Measurements from ENCODE around the gene CLEC20A. TPM values are rescaled to one million over a fixed set of nuclear protein-coding genes. Genes with fewer than 3 reads are reported as not detected.
"Not testable (repeated sequence)": the region's sequence is repeated elsewhere in the genome, so short reads cannot be mapped to it uniquely, and the experiment has no call there.

CLEC20A gene
- total RNA-seq, 2 experiments from 2014 or later: not detected

DNA sequence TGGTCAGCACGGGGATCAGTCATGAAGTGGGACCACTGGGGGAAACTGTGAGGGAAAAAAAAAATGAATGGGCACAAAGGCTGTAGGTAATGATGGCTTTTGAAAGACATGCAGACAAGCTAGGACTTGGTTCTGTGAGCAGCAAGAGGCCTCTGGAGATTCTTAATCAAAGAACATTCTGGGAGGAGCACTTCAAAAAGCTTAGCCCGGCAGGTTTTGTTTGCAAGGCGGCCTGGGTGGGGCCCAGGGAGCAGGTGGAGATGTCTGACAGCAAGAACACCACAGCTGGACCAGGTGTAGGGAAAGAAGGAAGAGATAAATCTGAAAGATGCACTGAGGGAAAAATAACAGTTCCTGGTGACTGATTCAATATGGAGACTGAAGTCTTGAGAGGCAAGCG is 22.1 kb upstream of the CLEC20A start:
- no peak overlapping the region for H3K27ac Mint-ChIP-seq
- H3K4me3 Mint-ChIP-seq: no peak overlapping the region
- no peaks in the 10 kb centered on the region for H3K36me3 Mint-ChIP-seq (ENCODE audit: low read depth)
- no peaks in the 10 kb centered on the region for H3K9me3 Mint-ChIP-seq
- DNase-seq: no peak
- ChIA-PET POLR2A (no interaction called here), CTCF (interaction anchor here (1.4 kb wide), 1 partner anchor 13 kb away, joined by 6 read pairs; no protein-coding TSS in a partner anchor)
- H3K27me3 Mint-ChIP-seq: peaks cover 4% of the 10 kb centered on the region
- H3K4me1 Mint-ChIP-seq: no peaks in the 10 kb centered on the region

DNA sequence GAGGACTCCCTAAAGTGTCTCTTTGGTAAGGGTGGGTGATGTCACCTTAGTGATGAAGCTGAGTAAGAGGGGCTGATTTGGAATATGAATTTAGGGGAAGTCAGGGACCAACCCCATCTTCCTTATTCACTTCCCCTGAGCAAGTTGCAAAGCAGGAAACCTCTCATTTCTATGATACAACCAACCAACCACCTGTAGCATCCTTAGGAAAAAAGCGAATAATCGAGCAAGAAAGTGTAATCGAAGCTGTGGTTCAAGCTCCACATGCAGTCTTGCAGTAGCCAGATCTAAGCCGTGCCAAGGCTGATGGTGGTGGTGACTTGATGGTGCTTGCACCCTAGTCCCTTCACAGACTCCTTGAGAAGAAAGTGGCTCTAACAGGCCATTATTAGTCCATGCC is 19.3 kb upstream of the CLEC20A start:
- no peaks in the 10 kb centered on the region for H3K4me1 Mint-ChIP-seq
- ChIA-PET POLR2A (no interaction called here), CTCF (interaction anchor here (0.9 to 1.4 kb wide), 3 partner anchors 13 to 16 kb away, joined by 3 to 4 read pairs (median 4); no protein-coding TSS in a partner anchor)

DNA sequence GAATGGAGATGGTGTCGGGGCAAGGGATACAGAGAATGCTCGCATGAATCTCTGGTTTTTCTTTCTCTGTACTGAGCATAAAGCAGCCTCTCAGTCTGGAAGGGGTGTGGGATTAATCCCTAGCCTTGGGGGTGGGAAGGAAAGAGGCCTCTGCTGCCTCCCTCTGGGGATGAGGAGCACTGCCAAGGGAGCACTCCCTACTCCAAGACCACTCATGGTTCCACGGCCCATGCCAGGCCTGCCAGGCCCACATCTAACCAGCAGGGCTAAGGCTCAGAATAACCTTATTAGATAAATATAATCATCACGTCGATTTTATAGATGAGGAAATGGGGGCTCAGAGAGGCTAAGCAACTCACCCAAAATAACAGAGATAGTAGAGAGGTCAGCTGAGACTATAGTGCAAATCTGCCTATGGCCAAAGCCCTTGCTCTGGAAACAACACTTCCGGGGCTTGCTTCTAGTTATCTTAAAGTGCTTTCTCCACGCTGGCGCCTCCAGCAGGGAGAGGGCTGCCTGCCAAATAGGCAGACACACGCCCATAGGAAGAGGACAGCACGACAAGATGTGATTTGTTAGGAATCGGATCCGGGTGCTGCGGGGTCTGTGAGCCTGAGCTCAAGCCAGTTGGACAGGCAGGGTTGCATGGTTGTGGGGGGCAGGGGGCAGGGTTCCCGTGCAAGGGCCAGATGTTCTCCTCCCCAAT is 16.7 kb upstream of the CLEC20A start:
- CTCF ChIA-PET: interaction anchor here (1.0 kb wide), 1 partner anchor 19 kb away, joined by 3 read pairs; no protein-coding TSS in a partner anchor
- no peaks in the 10 kb centered on the region for H3K4me1 Mint-ChIP-seq
- no peaks in the 10 kb centered on the region for H3K36me3 Mint-ChIP-seq (ENCODE audit: low read depth)
- no peak for DNase-seq
- POLR2A ChIA-PET: no interaction called here
- no peaks in the 10 kb centered on the region for H3K27me3 Mint-ChIP-seq
- H3K27ac Mint-ChIP-seq: no peak overlapping the region
- no peak overlapping the region for H3K4me3 Mint-ChIP-seq
- no peaks in the 10 kb centered on the region for H3K9me3 Mint-ChIP-seq

More for the DNA sequence above, 19.3 kb upstream of the CLEC20A start:
- no peak overlapping the region for H3K27ac Mint-ChIP-seq
- H3K36me3 Mint-ChIP-seq (ENCODE audit: low read depth): no peaks in the 10 kb centered on the region
- H3K9me3 Mint-ChIP-seq: no peaks in the 10 kb centered on the region
- H3K4me3 Mint-ChIP-seq: no peak overlapping the region
- peaks cover 4% of the 10 kb centered on the region for H3K27me3 Mint-ChIP-seq
- no peak for DNase-seq

DNA sequence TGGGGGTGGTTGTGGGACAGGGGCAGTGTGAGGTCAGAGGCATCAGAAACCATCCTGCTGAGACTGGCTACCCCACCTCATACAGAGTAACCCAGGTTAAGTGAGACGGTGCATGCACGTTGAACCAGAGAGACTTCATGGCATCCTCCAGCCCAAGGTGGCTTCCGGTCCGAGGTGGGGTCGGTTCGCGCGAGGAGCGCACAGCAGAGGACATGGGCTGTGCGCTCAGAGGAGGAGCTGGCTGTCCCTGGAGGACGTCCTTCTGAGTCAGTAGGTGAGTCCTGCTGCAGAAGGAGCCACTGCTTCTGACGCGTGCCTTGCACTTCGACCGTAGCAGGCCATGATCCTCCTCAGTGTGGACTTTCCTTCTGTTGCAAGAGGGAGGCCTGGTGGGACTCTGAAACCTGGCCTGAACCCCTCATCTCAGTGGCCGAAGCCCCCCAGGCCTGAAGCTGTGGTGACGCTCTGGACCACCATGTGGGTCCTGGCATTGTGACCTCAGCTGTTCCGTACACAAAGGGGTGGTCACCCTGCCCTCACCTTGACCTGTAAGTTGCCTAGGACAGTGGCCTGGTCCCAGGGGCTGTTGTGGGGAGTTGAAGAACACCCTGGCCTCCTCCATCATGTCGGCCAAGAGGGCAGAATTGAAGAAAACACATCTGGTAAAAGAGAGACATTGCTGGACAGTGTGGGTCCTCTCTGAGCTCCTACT is 16.0 kb upstream of the CLEC20A start, which contains the start of gene TEX35:
Gene TEX35, plus strand, starts transcription at position 544 of the 712 bp plus-strand sequence. Its CDS starts 80 bp downstream, at position 624.
- Mint-ChIP-seq H3K27ac (no peak within 1 kb of the TSS), H3K4me3 (no peak within 1 kb of the TSS), H3K27me3 (no peaks in the 10 kb centered on the region), H3K4me1 (no peaks in the 10 kb centered on the region), H3K9me3 (no peaks in the 10 kb centered on the region), H3K36me3 (ENCODE audit: low read depth) (no peaks in the 10 kb centered on the region)
- ChIA-PET POLR2A (no interaction called here), CTCF (interaction anchor here (1.0 kb wide), 1 partner anchor 19 kb away, joined by 3 read pairs; no protein-coding TSS in a partner anchor)
- no peak for DNase-seq

DNA sequence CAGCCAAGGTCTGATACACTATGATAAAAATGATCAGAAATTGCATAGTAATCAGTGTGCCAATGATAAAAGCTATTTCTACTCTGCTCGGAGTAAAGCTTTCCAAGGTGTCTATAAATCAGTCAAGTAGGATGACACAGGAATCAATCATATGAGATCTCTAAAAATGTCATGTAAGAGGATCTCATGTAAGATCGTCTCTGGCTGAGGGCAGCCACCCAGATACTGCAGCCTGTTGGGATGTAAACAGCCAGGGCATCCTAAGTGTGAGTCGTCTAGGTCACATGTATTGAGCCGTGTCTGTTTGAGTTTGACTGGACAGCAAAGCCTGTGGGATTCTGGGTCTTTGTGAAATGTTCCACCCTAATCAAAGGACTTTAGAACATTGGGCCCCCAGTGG is 13.4 kb upstream of the CLEC20A start:
- H3K9me3 Mint-ChIP-seq: no peaks in the 10 kb centered on the region
- no peak for DNase-seq
- H3K27ac Mint-ChIP-seq: no peak overlapping the region
- no peaks in the 10 kb centered on the region for H3K36me3 Mint-ChIP-seq (ENCODE audit: low read depth)
- CTCF ChIA-PET: interaction anchor here (2.5 kb wide), 1 partner anchor 8 kb away, joined by 8 read pairs; no protein-coding TSS in a partner anchor
- POLR2A ChIA-PET: no interaction called here
- no peaks in the 10 kb centered on the region for H3K4me1 Mint-ChIP-seq
- H3K27me3 Mint-ChIP-seq: no peaks in the 10 kb centered on the region
- no peak overlapping the region for H3K4me3 Mint-ChIP-seq

DNA sequence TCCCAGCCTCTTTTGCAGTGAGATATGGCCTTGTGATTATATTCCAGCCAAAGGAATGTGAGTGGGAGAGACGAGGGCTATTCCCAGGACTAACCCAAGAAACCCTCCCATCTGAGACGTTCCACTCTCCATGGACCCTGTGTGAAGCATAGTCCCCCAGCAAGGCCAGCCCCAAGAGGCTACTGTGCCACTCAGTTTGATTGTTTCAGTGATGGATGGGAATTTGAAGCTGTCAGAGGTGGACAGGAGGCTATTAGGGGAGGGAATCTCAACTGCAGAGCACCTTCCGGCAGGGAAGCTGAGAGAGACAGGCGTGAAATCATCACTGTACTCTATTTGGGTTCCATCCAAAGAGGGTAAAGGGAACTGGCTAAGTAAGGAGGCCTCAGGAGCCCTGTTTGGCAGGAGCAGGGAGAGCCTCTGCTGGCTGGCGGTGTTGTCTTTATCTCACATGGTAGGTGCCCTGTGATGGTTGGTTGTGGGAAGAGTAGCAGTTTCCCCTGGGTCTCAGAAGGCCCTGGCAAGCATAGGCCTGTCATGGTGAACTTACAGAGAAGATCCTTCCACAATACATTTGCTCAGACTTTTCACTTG is 12.7 kb upstream of the CLEC20A start:
- Mint-ChIP-seq H3K27ac (no peak overlapping the region), H3K4me1 (no peaks in the 10 kb centered on the region), H3K9me3 (no peaks in the 10 kb centered on the region), H3K36me3 (ENCODE audit: low read depth) (no peaks in the 10 kb centered on the region), H3K27me3 (no peaks in the 10 kb centered on the region), H3K4me3 (no peak overlapping the region)
- ChIA-PET CTCF (interaction anchor here (2.5 kb wide), 1 partner anchor 8 kb away, joined by 8 read pairs; no protein-coding TSS in a partner anchor), POLR2A (no interaction called here)
- DNase-seq: no peak

DNA sequence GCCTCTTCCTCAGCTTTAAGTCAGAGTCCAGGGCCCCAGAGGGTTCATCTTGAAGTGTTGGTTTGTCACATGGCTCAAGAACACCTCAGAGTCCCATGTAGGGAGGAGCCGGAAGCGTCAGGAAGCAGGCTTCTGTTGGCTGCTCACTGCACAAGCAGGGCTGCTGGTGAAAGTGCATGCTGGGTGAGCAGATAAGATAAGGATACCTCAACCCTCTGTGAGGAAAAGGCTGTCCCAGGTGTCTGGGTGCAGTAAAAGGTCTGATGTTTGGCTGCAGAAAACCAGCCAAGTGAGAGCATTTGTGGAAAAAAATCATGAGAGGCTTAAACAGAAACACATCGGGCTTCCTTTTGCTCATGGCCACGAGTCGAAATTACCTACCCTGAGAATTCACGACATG is 9.9 kb upstream of the CLEC20A start:
- ChIA-PET CTCF (no interaction called here), POLR2A (no interaction called here)
- Mint-ChIP-seq H3K36me3 (ENCODE audit: low read depth) (no peaks in the 10 kb centered on the region), H3K27me3 (no peaks in the 10 kb centered on the region), H3K9me3 (no peaks in the 10 kb centered on the region), H3K4me1 (no peaks in the 10 kb centered on the region), H3K27ac (no peak overlapping the region), H3K4me3 (no peak overlapping the region)
- no peak for DNase-seq

DNA sequence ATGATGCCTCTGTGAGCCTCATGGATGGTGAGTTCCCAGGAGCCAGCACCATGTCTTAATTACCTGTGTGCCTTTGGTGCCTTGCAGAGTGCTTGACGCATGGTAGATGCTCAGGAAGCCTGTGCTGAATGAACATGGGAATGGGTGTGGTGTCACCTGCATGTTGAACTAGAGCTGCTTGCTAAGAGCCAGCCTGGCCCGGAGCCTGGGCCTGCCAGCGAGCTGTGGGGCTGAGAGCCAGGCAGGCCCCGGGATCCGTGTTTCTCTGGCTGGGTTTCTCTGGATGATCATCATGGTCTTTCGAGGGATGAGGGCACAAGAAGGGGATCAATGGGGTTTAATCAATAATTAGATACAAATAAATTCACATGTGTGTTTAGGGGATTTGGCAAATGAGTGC is 9.4 kb upstream of the CLEC20A start:
- no peaks in the 10 kb centered on the region for H3K4me1 Mint-ChIP-seq
- no peak overlapping the region for H3K4me3 Mint-ChIP-seq
- no peak for DNase-seq
- no peaks in the 10 kb centered on the region for H3K9me3 Mint-ChIP-seq
- POLR2A ChIA-PET: no interaction called here
- no peaks in the 10 kb centered on the region for H3K36me3 Mint-ChIP-seq (ENCODE audit: low read depth)
- no peaks in the 10 kb centered on the region for H3K27me3 Mint-ChIP-seq
- H3K27ac Mint-ChIP-seq: no peak overlapping the region
- CTCF ChIA-PET: interaction anchor here (0.9 kb wide), 1 partner anchor 11 kb away, joined by 4 read pairs; no protein-coding TSS in a partner anchor

DNA sequence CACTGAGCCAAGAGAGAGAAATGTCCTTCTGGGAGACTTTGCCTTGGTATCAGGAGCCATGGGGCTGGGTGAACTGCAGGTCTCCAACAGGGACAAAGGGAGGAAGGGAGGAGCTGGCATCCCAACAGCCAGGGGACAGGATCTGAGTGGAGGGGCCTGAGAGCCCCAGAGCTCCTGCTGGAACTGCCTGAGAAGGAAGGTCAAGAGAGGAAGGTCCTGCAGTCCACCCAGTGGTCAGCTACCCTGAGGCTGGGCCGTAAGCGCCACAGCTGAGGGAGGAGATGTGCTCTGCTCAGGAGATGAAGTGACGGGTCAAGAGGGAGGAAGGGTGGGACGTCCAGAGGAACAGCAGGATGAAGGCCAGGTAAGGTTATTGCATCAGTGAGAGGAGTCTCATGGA is 7.5 kb upstream of the CLEC20A start:
- POLR2A ChIA-PET: no interaction called here

DNA sequence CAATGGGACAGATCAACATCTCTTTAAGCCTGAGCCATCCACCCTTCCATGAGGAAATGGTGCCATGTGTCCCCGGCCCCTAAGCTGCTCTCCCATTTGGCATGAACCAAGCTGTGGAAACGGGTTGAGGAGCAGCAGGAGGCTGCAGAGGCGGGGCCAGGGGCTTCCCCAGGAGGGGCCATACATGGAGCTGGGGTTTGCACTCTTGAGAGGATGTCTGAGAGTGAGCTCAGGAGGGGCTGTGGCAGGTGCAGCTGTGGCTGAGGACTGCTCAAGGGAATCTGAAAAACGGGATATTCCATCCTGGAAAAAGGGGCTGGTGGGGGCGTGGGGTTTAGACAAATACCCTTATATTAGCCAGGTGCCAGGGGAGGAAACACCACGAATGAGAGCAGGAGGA is 7.1 kb upstream of the CLEC20A start:
- H3K27ac Mint-ChIP-seq: no peak overlapping the region
- H3K27me3 Mint-ChIP-seq: no peaks in the 10 kb centered on the region
- ChIA-PET CTCF (interaction anchor here (1.6 kb wide), 1 partner anchor 13 kb away, joined by 4 read pairs; no protein-coding TSS in a partner anchor), POLR2A (no interaction called here)
- H3K4me1 Mint-ChIP-seq: no peaks in the 10 kb centered on the region
- no peaks in the 10 kb centered on the region for H3K36me3 Mint-ChIP-seq (ENCODE audit: low read depth)
- no peak for DNase-seq
- no peak overlapping the region for H3K4me3 Mint-ChIP-seq
- H3K9me3 Mint-ChIP-seq: no peaks in the 10 kb centered on the region

More for the DNA sequence above, 7.5 kb upstream of the CLEC20A start:
- Mint-ChIP-seq H3K27me3 (no peaks in the 10 kb centered on the region), H3K4me3 (no peak overlapping the region), H3K4me1 (no peaks in the 10 kb centered on the region), H3K9me3 (no peaks in the 10 kb centered on the region), H3K27ac (no peak overlapping the region), H3K36me3 (ENCODE audit: low read depth) (no peaks in the 10 kb centered on the region)
- no peak for DNase-seq
- CTCF ChIA-PET: interaction anchor here (1.6 kb wide), 1 partner anchor 12 kb away, joined by 4 read pairs; no protein-coding TSS in a partner anchor

DNA sequence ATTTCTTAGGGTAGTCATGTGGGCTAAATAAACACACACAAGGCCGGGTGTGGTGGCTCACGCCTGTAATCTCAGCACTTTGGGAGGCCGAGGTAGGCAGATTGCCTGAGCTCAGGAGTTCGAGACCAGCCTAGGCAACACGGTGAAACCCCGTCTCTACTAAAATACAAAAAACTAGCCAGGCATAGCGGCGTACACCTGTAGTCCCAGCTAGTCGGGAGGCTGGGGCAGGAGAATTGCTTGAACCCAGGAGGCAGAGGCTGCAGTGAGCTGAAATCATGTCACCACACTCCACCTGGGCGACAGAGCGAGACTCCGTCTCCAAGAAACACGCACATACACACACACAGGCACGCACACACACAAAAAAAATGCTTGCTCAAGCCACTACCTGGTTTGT is 6.6 kb upstream of the CLEC20A start:
- POLR2A ChIA-PET; DNase-seq; H3K4me1 Mint-ChIP-seq; H3K27ac Mint-ChIP-seq; H3K4me3 Mint-ChIP-seq; H3K9me3 Mint-ChIP-seq; H3K36me3 Mint-ChIP-seq (ENCODE audit: low read depth); H3K27me3 Mint-ChIP-seq: not testable (repeated sequence)
- CTCF ChIA-PET: interaction anchor here (1.4 to 1.6 kb wide), 2 partner anchors 11 to 13 kb away, joined by 4 read pairs; no protein-coding TSS in a partner anchor

DNA sequence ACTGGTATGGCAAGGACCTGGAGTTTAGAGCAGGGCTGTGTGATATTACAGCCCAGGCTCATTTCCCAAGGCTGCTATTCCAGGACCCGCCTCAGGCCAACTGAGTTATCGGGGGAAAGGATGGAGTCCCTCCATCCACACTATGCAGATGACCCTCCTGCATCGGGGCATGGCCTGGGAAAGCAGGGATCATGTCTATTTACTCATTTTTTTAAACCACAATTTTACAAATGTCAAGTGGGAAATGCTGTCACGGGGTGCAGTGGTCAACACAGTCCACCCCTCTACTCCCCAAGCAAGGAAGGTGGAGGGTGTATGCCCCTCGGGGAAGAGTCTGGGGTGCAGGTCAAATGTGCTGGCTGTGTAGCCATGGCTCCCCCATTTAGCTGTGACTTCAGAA is 6.1 kb upstream of the CLEC20A start:
- Mint-ChIP-seq H3K4me1 (no peaks in the 10 kb centered on the region), H3K27ac (no peak overlapping the region), H3K9me3 (no peaks in the 10 kb centered on the region), H3K36me3 (ENCODE audit: low read depth) (no peaks in the 10 kb centered on the region), H3K4me3 (no peak overlapping the region), H3K27me3 (no peaks in the 10 kb centered on the region)
- ChIA-PET CTCF (interaction anchor here (1.4 to 1.6 kb wide), 2 partner anchors 10 to 14 kb away, joined by 4 read pairs; no protein-coding TSS in a partner anchor), POLR2A (no interaction called here)
- DNase-seq: no peak

DNA sequence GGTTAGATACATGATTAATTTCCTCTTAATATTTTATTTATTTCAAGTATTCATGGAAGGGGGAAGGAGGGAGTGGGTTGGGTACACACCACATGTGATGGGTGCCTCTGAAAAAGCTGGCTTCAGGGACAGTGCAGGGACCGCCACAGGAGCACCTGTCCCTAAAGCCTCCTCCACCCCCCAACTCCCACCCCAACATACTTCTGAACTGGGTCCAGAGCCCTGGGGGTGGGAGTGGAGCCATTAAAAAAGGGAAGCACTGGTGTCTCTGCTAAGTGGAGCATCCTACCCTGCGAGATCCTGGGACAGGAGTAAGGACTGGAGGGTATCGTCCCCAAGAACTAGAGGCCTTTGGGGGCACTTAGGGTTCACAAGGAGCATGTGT is 5.6 kb upstream of the CLEC20A start:
- Mint-ChIP-seq H3K4me1 (no peaks in the 10 kb centered on the region), H3K27ac (no peak overlapping the region), H3K27me3 (no peaks in the 10 kb centered on the region), H3K9me3 (no peaks in the 10 kb centered on the region), H3K4me3 (no peak overlapping the region), H3K36me3 (ENCODE audit: low read depth) (no peaks in the 10 kb centered on the region)
- CTCF ChIA-PET: interaction anchor here (0.9 to 1.5 kb wide), 5 partner anchors 8 to 203 kb away, joined by 3 to 8 read pairs (median 5); no protein-coding TSS in a partner anchor
- POLR2A ChIA-PET: no interaction called here
- DNase-seq: no peak

Data from activated CD4-positive, alpha-beta memory T cell treated with anti-CD3 and anti-CD28 coated beads, Interleukin-2, amount 10 ng/mL, durations not matched to agents 7 days and 5 days (primary cell).